Ishikawa (cell line): ENCODE results near the gene ANK3.

Experiments
- NFIC ChIP-seq: IDR thresholded peaks from 2 replicates; pipeline ENCODE4 v1.6.1; 2012
- RAD21 ChIP-seq: IDR thresholded peaks from 2 replicates; pipeline ENCODE4 v1.6.1; 2012; ENCODE audit warnings: low read depth
- TCF12 ChIP-seq: IDR thresholded peaks from 2 replicates; pipeline ENCODE4 v1.6.1; 2012; ENCODE audit warnings: low read depth
- YY1 ChIP-seq: IDR thresholded peaks from 2 replicates; pipeline ENCODE4 v1.6.1; 2012; ENCODE audit warnings: low read depth
- ZBTB7A ChIP-seq: IDR thresholded peaks from 2 replicates; pipeline ENCODE4 v1.6.1; 2012; ENCODE audit warnings: low read depth
- TF ChIP-seq, protein P1 (sequence below): IDR thresholded peaks from 2 replicates; pipeline ENCODE4 v1.6.1; 2012
- TF ChIP-seq, protein P2 (sequence below): IDR thresholded peaks from 2 replicates; pipeline ENCODE4 v1.6.1; 2012
- TF ChIP-seq, protein P3 (sequence below): IDR thresholded peaks from 2 replicates; pipeline ENCODE4 v1.6.1; 2012; ENCODE audit warnings: low read depth, mild to moderate bottlenecking

DNA sequence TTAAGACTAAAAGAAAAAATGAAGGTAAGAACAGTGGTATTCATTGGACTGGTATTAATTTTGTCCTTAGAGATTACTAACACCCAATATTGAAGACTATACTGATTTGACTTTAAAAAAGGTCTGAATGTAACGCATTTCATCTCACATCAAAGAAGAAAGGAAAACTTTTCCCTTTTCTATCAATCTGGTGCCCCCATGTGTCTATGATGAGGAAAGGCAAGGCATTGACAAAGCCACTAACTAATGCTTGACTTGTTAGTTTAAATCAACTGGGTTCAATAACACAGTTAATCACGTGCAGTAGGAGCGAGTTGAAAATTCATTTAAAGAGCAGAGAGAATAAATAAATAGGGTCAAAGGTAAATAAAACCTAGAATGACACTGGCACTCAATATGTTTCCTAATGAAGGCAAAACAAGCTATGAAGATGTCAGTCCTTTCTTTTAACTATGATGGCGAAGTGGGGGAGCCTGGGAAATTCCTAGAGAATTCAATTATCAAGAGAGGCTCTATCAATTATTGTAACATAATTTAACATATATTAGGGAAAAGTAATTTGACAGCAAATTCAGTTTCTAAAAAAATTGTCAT, 180.9 kb downstream of the ANK3 start:
- TF ChIP-seq, protein P1, sequence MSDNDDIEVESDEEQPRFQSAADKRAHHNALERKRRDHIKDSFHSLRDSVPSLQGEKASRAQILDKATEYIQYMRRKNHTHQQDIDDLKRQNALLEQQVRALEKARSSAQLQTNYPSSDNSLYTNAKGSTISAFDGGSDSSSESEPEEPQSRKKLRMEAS = no peak
- TF ChIP-seq, protein P2, sequence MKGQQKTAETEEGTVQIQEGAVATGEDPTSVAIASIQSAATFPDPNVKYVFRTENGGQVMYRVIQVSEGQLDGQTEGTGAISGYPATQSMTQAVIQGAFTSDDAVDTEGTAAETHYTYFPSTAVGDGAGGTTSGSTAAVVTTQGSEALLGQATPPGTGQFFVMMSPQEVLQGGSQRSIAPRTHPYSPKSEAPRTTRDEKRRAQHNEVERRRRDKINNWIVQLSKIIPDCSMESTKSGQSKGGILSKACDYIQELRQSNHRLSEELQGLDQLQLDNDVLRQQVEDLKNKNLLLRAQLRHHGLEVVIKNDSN = no peak
- TF ChIP-seq, protein P3, sequence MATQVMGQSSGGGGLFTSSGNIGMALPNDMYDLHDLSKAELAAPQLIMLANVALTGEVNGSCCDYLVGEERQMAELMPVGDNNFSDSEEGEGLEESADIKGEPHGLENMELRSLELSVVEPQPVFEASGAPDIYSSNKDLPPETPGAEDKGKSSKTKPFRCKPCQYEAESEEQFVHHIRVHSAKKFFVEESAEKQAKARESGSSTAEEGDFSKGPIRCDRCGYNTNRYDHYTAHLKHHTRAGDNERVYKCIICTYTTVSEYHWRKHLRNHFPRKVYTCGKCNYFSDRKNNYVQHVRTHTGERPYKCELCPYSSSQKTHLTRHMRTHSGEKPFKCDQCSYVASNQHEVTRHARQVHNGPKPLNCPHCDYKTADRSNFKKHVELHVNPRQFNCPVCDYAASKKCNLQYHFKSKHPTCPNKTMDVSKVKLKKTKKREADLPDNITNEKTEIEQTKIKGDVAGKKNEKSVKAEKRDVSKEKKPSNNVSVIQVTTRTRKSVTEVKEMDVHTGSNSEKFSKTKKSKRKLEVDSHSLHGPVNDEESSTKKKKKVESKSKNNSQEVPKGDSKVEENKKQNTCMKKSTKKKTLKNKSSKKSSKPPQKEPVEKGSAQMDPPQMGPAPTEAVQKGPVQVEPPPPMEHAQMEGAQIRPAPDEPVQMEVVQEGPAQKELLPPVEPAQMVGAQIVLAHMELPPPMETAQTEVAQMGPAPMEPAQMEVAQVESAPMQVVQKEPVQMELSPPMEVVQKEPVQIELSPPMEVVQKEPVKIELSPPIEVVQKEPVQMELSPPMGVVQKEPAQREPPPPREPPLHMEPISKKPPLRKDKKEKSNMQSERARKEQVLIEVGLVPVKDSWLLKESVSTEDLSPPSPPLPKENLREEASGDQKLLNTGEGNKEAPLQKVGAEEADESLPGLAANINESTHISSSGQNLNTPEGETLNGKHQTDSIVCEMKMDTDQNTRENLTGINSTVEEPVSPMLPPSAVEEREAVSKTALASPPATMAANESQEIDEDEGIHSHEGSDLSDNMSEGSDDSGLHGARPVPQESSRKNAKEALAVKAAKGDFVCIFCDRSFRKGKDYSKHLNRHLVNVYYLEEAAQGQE = no peak
- TF ChIP-seq RAD21 (peak; percentile 75), YY1 (no peak), ZBTB7A (no peak), TCF12 (no peak), NFIC (no peak)
